ENCODE data around the gene NYAP2. TPM values are rescaled to one million over a fixed set of nuclear protein-coding genes. Genes with fewer than 3 reads are reported as not detected.

The NYAP2 gene
- 0.32 TPM for total RNA-seq

DNA sequence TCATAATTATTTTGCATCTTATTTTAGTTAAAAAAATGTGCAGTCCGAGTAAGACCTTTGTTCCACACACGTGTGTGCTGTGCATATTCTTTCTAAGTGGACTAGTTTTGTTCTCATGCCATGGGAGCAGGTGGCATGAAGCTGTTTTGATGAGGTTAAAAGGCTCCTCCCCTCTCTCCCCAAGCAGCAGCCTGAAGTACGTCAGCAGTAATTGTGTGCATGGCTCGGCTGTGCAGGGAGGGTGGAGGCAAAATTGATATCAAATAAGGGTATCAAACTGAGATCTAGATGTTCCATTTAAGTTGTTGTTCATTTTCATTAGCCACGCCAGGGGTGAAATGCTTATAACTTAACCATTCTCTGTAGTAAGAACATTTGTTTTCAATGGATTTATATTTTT is at the start of gene NYAP2:
NYAP2 (plus strand) TSS at position 207 of the 400 bp plus-strand sequence. CDS start 9,171 bp downstream, outside the sequence.
- ATAC-seq, result no peak

- ATAC-seq, result no peak
Observed at GRCh38 chr2:225353579-225354085, 45.9 kb upstream of the NYAP2 start.

GRCh38 chr2:225354281-225354774 is 45.2 kb upstream of the NYAP2 start:
- ATAC-seq, result no peak

DNA sequence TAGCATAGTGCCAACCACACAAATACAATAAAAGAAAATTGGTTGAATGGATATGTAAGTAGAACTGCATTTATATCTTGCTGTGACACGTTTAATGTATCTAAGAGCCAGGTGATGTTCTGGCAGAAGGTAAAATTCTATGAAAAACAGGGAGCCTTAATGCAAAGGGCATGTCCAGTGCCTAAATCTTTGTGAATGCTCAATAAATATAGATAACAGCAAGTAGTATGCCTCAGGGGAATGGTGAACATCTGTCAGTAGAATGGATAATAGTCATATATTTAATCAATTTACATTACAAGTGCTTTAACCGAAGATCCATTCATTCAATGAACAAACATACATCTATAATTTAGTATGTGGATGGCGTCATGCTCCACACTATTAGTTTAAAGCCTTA is 43.7 kb upstream of the NYAP2 start:
- no peak for ATAC-seq

GRCh38 chr2:225366731-225367130 is 32.8 kb upstream of the NYAP2 start:
- no peak for ATAC-seq

DNA sequence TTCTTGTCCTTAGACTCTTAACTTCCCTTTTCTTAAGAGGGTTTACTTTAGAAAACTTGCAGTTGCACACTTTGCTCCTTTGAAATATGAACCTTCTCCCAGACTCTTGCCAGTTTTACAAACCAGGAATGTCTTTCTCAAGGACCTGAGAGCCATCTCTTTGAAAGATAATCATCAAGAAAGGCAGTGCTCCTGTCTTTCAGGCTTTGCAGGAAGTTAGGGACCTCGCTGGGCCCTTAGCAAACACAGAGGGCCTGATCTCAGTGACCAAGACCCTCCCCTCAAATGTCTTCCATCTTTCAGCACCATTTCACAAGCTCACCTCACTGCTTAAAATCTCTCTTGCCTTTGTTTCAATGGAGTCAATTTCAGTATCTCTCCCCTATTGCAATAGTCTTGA is 32.0 kb upstream of the NYAP2 start:
- no peak for ATAC-seq

- ATAC-seq, result no peak
Observed at GRCh38 chr2:225378984-225379383, 20.5 kb upstream of the NYAP2 start.

DNA sequence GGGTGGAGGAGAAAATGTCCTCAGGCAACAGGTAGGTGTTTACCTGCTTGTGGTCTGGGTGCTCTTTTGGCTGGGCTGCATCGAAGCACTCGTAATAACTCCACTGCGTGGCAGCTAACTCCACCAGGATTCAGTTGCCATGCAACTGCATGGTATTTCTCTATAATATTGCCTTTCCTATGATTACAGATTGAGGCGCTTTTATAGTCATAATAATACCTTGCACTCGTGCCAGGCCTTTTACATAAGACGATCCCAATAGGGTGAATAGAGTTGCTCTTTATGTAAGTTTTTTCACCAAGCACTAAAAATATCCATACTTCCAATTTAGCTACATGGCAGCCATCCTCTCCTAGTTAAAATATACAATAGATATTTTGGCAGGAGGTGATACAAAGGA is 19.7 kb upstream of the NYAP2 start:
- ATAC-seq, result no peak

DNA sequence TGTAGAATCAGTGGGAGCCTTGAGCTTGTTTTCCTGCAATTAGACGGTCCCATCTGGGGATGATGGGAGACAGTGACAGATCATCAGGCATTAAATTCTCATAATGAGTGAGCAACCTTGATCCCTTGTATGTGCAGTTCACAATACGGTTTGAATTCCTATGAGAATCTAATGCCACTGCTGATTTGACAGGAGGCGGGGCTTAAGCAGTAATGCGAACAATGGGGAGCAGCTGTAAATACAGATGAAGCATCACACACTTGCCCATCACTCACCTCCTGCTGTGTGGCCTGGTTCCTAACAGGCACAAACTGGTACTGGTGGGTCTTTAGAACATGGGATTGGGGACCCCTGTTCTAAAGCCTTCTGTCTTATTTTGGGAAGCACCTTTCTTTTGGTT is 17.9 kb upstream of the NYAP2 start:
- ATAC-seq, result no peak

GRCh38 chr2:225398372-225398771 is 1.1 kb upstream of the NYAP2 start:
- no peak for ATAC-seq

DNA sequence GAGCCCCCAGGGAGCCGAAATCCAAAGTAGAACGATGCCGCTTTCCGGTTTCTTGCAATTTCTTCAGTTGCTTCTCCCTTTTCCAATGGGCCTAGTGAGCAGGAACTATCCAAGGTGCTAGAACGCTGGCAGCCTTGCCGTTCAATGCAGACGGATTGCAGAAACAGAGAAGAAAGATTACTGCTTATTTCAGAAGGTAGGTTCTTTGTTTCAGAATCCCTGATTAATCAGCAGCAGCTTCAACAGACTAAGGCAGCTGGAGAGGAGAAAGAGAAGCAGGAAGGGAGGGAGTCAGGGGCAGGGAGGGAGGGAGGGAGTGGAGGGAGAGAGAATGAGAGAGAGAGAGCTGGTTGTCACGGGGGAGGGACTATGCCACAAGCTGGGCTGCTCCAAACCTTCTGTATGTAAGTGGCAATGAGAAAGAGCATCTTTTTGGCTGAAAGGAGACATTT is 576 bp downstream of the NYAP2 start:
- ATAC-seq, result no peak

DNA sequence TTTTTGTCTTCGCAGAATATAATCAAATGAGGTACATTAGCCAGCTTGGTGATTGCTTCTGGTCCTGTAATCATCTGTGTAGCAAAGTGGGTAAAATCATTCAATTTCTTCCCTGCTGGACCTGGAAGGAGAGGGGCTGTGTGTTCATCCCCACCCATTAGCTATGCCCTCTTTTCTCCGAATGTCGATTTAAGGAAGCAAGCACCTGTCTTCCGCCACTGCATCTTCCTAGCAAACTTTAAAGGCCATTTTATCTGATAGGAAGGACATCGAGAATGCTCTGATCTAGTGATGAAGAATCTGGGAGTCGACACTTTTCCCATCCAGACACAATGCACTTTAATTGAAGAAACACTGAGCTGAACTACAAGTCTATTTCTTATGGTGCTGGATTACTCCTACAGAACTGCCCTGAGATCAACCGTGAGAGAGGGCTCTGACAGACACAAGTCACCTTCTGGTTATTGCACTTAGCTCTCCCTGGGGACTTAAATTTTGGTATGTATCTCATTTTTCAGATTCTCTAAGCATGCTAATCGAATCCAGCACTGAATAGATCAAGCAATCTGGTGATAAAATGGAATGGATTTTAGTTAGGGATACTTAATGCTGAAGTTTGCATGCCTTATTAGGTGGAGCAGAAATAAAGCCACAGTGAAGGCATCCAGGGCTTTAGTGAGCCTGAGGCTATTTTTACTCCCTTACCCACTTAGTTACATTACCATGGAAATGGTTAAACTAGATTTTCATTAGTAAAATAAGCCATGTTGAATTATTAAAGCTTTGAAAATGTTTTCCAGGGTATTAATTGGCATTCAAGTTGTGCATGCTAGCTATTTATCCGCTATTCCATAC is 1.3 kb downstream of the NYAP2 start:
- ATAC-seq, result no peak

GRCh38 chr2:225402210-225402776 is 2.8 kb downstream of the NYAP2 start:
- ATAC-seq, result no peak

DNA sequence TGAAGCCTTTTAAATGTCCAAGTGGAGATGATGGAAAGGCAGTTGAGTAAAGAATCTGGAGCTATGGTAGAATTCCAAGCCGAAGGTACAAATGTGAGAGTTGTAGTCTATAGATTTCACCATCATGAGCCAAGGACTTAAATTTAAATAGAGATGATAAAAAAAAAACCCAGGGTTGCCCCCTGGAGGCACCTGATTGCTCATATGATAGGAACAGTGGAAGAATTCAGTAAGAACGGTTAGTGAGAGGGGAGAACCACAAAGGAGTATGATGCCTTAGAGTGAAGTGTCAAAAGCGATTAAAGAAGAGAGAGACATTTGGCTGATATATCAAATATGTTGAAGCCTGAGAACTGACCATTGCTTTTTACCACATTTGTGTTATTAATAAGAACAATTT is 11.9 kb downstream of the NYAP2 start:
- no peak for ATAC-seq

DNA sequence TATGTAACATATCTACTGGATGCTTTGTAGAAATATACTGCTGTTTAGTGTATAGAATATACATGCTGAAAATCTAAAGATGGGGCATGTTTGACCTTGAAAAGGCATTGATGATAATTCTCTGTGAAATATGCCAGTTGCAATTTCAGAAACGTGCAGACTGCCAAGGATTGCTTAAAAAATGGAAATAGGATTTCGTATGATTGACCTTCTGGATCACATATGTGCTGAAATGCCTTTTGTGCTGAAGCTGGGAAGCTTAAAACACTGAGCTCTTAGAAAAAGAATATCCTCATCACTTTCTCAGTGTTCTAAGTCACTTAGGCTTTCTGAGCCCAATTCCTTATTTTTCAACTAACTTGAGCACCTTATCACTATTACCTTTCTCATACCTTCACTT is 14.3 kb downstream of the NYAP2 start:
- ATAC-seq, result no peak

GRCh38 chr2:225414902-225415301 is 15.4 kb downstream of the NYAP2 start:
- no peak for ATAC-seq

DNA sequence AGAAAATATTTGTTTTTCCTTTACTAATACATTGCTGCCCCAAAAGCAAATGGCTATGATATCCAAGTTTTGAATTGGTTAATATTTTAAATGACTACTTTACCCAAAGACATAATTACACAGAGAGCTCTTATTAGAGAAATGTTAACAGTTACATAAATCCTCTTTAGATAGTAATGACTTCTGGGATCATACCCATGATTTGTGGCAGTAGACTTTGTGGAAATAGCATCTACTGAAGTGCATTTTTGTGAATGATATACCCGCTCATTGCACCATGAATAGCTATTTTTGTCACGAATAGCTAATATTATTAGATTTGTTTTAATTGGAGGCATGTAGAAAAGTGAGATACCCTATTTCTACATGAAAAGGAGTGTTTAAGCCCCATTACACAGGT is 15.8 kb downstream of the NYAP2 start:
- no peak for ATAC-seq

DNA sequence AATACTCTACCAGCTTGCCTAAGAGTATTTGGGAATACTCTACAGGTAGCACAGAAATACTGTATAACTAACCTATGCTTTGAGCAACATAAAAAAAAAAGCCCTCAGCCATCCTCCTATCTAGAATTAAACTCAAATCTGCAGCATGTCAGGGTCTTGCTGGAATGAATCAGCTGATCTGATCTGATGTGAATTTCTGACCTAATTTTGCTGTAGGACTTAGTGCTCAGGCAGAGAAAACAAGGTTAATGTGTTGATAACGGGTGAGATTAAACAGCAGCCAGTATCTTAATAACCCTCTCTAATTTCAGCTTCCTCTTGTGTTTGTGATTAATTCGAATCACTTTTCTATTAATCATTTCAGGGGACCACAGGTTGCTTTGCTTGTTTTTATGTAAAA is 16.3 kb downstream of the NYAP2 start:
- ATAC-seq, result no peak

DNA sequence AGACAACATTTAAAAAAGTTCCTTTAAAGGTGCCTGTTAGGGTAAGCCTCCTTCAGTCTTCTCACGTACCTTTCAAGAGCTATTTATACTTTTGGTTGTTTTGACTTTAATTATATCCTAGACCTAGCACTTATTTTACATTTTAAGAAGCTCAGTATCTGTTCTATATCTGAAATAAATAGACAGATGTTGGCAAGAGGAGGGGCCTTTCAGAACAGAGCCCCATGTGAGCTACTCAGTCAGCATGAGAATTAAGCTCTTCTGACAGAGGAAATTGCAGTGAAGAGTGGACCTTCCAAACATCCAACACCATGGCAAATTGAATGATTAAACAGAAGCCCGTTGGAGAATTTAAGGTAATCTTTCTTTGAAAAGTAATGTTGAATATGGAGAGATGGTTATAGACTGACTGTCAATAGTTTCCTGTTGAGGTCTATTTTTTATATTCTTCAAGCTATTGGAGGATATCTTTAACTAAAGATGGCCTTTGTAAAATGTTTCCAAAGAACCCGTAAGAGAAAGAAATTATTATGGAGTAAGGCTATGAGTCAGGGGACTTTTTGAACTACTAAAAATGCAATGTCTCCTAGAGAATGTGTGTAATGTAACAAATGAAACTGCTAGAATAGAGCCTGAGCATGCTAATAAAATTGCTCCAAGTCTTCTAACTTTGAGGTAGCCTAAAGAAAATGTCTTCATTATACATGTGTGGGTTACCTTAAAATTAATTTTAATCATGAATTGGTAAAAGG is 17.3 kb downstream of the NYAP2 start:
- no peak for ATAC-seq

DNA sequence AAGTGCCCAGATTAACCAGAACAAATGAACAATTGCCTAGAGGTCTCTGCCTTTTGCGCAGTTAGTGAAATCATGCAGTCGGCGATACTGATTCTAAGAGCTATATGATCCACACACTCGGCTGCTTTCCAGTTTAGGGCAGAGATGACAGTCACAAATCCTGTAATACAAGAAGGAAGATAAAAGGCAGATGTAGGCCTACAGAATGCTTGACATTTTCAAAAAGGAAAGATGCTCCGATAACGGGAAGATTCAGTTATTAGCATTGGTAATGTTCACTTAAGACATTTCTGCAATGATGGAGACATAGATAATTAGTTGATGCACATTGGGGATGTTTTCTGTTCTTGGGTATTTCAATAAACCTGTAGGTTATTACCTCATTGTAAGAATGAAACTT is 19.5 kb downstream of the NYAP2 start:
- no peak for ATAC-seq

- ATAC-seq, result no peak
Observed at GRCh38 chr2:225422145-225422544, 22.6 kb downstream of the NYAP2 start.

DNA sequence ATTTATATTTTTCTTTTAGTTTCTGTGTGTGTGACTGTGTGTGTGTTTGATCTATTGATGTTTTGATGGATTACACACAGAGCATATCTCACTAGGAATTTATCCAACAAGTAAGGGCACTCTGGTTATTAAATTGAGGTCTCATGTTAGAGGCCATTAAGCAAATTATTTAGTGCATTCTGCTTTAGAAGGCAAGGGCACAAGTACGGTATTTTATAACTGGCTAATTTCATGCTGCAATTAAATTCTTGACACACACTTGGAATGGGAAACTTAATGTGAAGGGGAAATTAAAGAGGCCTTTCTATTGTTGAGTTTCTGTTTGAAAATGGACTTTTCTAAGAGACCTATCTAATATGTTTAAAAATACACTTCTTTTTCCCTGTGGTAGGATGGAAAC is 25.8 kb downstream of the NYAP2 start:
- no peak for ATAC-seq

GRCh38 chr2:225428360-225428759 is 28.9 kb downstream of the NYAP2 start:
- ATAC-seq, result no peak

Data from esophagus mucosa (tissue), 1 donor.